ENCODE measurements around the gene CETN1.

The CETN1 gene

GRCh38 chr18:621291-622043 lies 41.3 kb downstream of the CETN1 start:
- H2AFZ ChIP-seq (ENCODE audit: low read depth, low read length): no peak overlapping the region
- DNase-seq (no peak), ATAC-seq (ENCODE audit: insufficient read depth, low read depth) (no peak)
- H3K36me3 ChIP-seq (ENCODE audit: insufficient read depth, low read length): no peaks in the 10 kb centered on the region
- no peak overlapping the region for H3K27ac ChIP-seq (ENCODE audit: low read length)
- H3K4me2 ChIP-seq (ENCODE audit: insufficient read depth, low read length): no peak overlapping the region
- H4K20me1 ChIP-seq (ENCODE audit: insufficient read depth, low read length): no peaks in the 10 kb centered on the region
- peaks cover 2% of the 10 kb centered on the region; the same call in 1 of the 2 replicates for H3K4me1 ChIP-seq (ENCODE audit: insufficient read depth, low read length)
- H3K4me3 ChIP-seq (ENCODE audit: low read depth in 1 of 2, low read length in 2 of 2): no peak overlapping the region
- peaks cover 4% of the 10 kb centered on the region for H3K27me3 ChIP-seq (ENCODE audit: insufficient read depth, low read length, poor library complexity)
- TF ChIP-seq EZH2 (IDR thresholded peaks at IDR 0.05; ENCODE audit: borderline replicate concordance, low read depth, low read length, severe bottlenecking) (no peak), CTCF (IDR thresholded peaks at IDR 0.05; ENCODE audit: borderline replicate concordance, extremely low read depth, low read length, poor library complexity, severe bottlenecking) (no peak)
- no peaks in the 10 kb centered on the region for H3K79me2 ChIP-seq (ENCODE audit: insufficient read depth, low read length)
- no peak overlapping the region for H3K9ac ChIP-seq (ENCODE audit: low read depth, low read length)
- no peaks in the 10 kb centered on the region for H3K9me3 ChIP-seq (ENCODE audit: insufficient read depth, low read length, severe bottlenecking)

DNA sequence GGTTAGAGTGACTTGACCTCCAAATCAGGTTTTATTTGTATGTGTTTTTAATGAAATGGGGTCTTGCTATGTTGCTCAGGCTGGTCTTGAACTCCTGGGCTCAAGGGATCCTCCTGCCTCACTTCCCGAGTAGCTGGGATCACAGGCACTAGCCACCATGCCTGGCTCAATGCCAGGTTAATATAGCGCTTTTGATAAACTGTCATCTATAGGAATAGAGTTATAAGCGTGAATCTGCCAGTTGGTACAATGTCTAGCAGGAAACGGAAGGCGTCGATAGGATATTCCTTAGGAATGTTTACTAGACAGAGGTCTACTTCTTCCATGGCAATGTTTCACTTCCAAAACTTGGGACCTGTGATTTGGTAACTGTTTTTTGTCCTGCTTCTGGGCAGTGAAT lies 42.1 kb downstream of the CETN1 start:
- Histone ChIP-seq H3K27me3 (ENCODE audit: insufficient read depth, low read length, poor library complexity) (peaks cover 4% of the 10 kb centered on the region), H3K27ac (ENCODE audit: low read length) (no peak overlapping the region), H3K4me3 (ENCODE audit: low read depth in 1 of 2, low read length in 2 of 2) (no peak overlapping the region), H3K36me3 (ENCODE audit: insufficient read depth, low read length) (no peaks in the 10 kb centered on the region), H4K20me1 (ENCODE audit: insufficient read depth, low read length) (no peaks in the 10 kb centered on the region), H3K9ac (ENCODE audit: low read depth, low read length) (no peak overlapping the region), H3K79me2 (ENCODE audit: insufficient read depth, low read length) (no peaks in the 10 kb centered on the region), H2AFZ (ENCODE audit: low read depth, low read length) (no peak overlapping the region), H3K9me3 (ENCODE audit: insufficient read depth, low read length, severe bottlenecking) (no peaks in the 10 kb centered on the region), H3K4me2 (ENCODE audit: insufficient read depth, low read length) (no peak overlapping the region), H3K4me1 (ENCODE audit: insufficient read depth, low read length) (peaks cover 2% of the 10 kb centered on the region; the same call in 1 of the 2 replicates)
- DNase-seq (no peak), ATAC-seq (ENCODE audit: insufficient read depth, low read depth) (no peak)
- TF ChIP-seq CTCF (IDR thresholded peaks at IDR 0.05; ENCODE audit: borderline replicate concordance, extremely low read depth, low read length, poor library complexity, severe bottlenecking): no peak
- TF ChIP-seq EZH2 (IDR thresholded peaks at IDR 0.05; ENCODE audit: borderline replicate concordance, low read depth, low read length, severe bottlenecking): no peak

GRCh38 chr18:623761-624620 lies 43.8 kb downstream of the CETN1 start:
- Histone ChIP-seq H4K20me1 (ENCODE audit: insufficient read depth, low read length) (no peaks in the 10 kb centered on the region), H3K4me1 (ENCODE audit: insufficient read depth, low read length) (peaks cover 2% of the 10 kb centered on the region; the same call in 1 of the 2 replicates), H3K4me3 (ENCODE audit: low read depth in 1 of 2, low read length in 2 of 2) (no peak overlapping the region), H3K4me2 (ENCODE audit: insufficient read depth, low read length) (no peak overlapping the region), H2AFZ (ENCODE audit: low read depth, low read length) (peak overlapping the region; percentile 49; the same call in 1 of the 2 replicates), H3K36me3 (ENCODE audit: insufficient read depth, low read length) (no peaks in the 10 kb centered on the region), H3K27ac (ENCODE audit: low read length) (no peak overlapping the region), H3K9me3 (ENCODE audit: insufficient read depth, low read length, severe bottlenecking) (no peaks in the 10 kb centered on the region), H3K9ac (ENCODE audit: low read depth, low read length) (no peak overlapping the region), H3K27me3 (ENCODE audit: insufficient read depth, low read length, poor library complexity) (peaks cover 4% of the 10 kb centered on the region), H3K79me2 (ENCODE audit: insufficient read depth, low read length) (no peaks in the 10 kb centered on the region)
- peak; percentile 78 for TF ChIP-seq CTCF (IDR thresholded peaks at IDR 0.05; ENCODE audit: borderline replicate concordance, extremely low read depth, low read length, poor library complexity, severe bottlenecking)
- no peak for TF ChIP-seq EZH2 (IDR thresholded peaks at IDR 0.05; ENCODE audit: borderline replicate concordance, low read depth, low read length, severe bottlenecking)
- ATAC-seq (ENCODE audit: insufficient read depth, low read depth) (peak; percentile 99), DNase-seq (peak; percentile 78)
